AG09309 (cell line): ENCODE data around the gene SAMD15.
A peak's percentile ranks its signal among the peaks of the same experiment; 100 is the strongest.

Source experiments
- DNase-seq: peaks from one replicate; pipeline ENCODE4 v3.0.0-alpha.2; 2010; ENCODE audit warnings: low read depth
- H3K4me3 ChIP-seq: 2 replicates; pipeline ENCODE4 v1.5.1; 2011; ENCODE audit warnings: mild to moderate bottlenecking, low read depth, low read length, moderate library complexity; ENCODE audit not compliant: control insufficient read depth
- TF ChIP-seq, protein P1 (sequence below): IDR thresholded peaks from 2 replicates; pipeline ENCODE4 v1.5.1; 2011; ENCODE audit warnings: mild to moderate bottlenecking, low read depth, low read length, inconsistent platforms; ENCODE audit not compliant: insufficient read depth, control insufficient read depth; ENCODE audit errors: missing control alignments

The SAMD15 gene

DNA sequence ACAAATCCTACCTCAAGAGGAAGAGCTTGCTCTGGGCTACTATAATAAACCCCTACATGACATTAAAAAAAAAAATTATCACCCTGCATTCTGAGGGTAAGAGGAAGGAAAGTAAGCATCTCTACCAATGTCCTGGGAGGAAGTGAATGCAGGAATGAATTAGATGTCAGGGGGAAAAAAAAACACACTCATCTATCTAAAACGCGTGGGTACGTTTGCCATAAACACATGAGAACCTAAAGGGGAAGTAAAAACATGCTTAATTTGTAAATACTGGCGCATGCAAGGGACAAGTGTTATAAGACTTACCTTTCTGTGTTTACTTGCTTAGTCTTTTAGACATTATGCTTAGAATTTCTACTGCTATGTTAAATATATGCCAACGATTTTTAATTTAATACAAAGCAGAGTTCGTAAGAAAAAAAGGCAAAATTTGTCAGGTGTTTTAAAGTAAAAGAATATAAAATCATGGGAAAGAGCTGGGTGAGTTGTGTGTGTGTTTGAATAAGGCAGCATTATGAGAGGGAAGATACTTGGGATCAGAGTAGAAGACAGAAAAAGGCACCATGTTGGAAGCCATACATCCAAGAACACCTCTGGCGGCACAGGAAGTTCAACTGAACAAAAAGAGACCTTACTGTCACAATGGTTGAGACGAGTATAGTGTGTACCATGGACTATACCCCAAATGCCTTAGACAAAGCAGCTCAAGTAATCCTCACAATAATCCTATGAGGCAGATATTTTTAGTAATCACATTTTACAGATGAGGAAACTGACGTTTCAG, 1.8 kb upstream of the SAMD15 start:
- H3K4me3 ChIP-seq = no peak overlapping the region
- DNase-seq = no peak
- TF ChIP-seq, protein P1, sequence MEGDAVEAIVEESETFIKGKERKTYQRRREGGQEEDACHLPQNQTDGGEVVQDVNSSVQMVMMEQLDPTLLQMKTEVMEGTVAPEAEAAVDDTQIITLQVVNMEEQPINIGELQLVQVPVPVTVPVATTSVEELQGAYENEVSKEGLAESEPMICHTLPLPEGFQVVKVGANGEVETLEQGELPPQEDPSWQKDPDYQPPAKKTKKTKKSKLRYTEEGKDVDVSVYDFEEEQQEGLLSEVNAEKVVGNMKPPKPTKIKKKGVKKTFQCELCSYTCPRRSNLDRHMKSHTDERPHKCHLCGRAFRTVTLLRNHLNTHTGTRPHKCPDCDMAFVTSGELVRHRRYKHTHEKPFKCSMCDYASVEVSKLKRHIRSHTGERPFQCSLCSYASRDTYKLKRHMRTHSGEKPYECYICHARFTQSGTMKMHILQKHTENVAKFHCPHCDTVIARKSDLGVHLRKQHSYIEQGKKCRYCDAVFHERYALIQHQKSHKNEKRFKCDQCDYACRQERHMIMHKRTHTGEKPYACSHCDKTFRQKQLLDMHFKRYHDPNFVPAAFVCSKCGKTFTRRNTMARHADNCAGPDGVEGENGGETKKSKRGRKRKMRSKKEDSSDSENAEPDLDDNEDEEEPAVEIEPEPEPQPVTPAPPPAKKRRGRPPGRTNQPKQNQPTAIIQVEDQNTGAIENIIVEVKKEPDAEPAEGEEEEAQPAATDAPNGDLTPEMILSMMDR = no peak

DNA sequence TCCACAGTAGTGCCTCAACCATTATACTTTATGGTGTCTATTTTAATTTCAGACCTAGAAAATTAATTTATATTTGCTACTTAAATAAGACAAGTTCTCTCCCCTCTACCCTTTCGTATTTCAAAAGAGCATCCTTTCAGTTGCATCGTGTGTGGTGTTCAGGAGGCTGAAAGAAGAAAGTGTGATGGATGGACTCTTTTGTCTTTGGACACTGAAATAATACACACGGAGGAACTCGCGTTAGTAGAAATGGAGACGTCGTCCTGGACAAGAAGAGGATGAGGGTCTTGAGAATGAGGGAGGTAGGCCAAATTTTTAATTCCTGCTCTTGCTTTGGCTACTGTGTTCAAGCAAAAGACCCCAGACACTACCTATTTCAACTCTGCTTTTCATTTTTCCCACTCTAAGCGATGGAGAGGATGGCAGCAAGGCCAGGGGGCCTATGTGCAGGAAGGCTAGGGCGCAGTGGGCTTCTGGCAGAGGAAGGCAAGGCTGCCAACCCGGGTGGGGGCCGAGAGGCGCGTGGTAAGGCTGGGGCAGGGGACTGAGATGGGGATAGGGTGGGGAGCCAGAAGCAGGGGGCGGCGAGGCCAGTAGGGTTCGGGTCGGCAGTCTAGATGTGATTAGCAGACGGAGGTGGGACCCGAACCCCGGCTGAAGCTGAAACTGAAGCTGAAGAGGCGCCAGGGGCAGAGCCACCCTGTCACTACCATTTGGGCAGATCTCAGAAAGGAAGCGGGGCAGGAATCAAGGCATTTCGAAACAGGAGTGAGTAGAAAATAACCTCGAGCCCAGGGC, 1.0 kb upstream of the SAMD15 start:
- DNase-seq = no peak
- TF ChIP-seq, protein P1 = no peak
- peak overlapping the region; percentile 85 for H3K4me3 ChIP-seq

DNA sequence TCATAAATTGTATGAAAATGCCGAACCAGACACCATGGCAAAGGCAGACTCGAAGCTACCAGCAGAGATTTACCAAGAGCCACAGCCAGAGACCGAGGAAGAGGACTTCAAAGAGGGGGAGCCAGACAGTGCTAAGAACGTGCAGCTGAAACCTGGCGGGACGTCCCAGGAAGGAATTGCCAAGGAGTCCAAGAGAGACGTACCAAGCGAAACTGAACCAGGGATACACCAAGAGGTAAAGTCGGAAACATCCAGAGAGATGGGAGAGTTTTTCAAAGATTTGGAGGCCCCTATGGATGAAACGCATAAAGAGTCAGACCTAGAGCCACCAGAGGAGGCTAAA, 294 bp downstream of the SAMD15 start:
- DNase-seq = no peak
- H3K4me3 ChIP-seq = peak overlapping the region; percentile 85
- TF ChIP-seq, protein P1 = no peak

DNA sequence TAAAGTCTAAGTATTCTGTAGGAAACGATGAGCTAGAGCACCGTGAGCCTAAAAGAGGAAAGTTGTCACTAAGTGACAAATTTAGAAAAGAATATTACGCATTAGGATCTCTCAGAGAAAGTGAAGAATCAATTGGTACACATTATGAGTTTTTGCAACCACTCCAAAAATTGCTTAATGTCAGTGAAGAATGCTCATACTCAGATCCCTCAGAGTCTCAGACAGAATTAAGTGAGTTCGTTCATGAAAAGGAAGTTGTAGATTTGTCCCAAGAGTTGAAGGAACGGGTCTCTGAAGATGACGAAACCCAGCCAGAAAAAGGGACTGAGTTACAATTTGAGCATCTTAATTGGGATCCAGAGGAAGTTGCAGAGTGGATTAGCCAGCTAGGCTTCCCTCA, 1.5 kb downstream of the SAMD15 start:
- no peak overlapping the region for H3K4me3 ChIP-seq
- TF ChIP-seq, protein P1 = no peak
- DNase-seq = no peak

DNA sequence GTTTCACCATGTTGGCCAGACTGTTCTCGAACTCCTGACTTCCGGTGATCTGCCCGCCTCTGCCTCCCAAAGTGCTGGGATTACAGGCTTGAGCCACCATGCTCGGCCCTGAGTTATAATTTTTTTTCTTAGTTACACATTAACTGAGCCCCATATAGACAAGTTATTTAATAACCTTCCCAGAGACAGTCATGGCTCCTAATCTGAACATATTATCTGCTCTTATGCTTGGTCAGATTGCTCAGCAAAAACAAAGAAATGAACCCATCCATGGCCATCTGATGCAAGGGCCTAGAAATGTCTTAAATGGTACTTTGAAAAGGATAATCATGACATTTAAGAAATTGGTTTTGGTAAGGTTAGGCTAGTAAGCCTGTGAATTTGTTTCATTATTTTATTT, 13.0 kb downstream of the SAMD15 start:
- TF ChIP-seq, protein P1 = no peak
- no peak overlapping the region for H3K4me3 ChIP-seq
- no peak for DNase-seq

DNA sequence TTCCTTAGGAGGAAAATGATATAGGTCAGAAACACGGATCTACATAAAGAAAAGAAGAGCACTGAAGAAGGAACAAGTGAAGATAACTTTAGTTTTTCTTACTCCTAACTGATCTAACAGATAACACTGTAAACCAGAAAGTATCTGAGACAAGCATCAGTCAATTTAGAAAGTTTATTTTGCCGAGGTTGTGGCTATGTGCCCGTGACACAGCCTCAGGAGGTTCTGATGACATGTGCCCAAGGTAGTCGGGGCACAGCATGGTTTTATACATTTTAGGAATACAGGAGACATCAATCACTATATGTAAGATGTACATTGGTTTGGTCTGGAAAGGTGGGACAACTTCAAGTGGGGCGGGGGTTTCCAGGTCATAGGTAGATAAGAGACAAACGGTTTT, 23.0 kb downstream of the SAMD15 start:
- no peak for DNase-seq
- TF ChIP-seq, protein P1 = no peak
- no peak overlapping the region for H3K4me3 ChIP-seq
